Thyroid gland (tissue), 4 donors: Measurements from ENCODE around the gene DHX15. TPM values are rescaled to one million over a fixed set of nuclear protein-coding genes. Genes with fewer than 3 reads are reported as not detected.

Source experiments
- DNase-seq, 2 donors: peaks; one replicate each; pipeline ENCODE4 v3.0.0-alpha.2; 2019
- H3K27ac ChIP-seq, 3 donors: fragments of 200-600 bp; sonication (generic); 1 replicate in 2 of 3; 2 replicates in 1 of 3; pipeline ENCODE4 v1.5.1; 2016 to 2019; ENCODE audit warnings: mild to moderate bottlenecking in 1 of 3, moderate library complexity in 1 of 3
- H3K27me3 ChIP-seq: fragments of 200-600 bp; sonication (generic); one replicate; pipeline ENCODE4 v1.5.1; 2019
- H3K36me3 ChIP-seq, 2 donors: fragments of 200-600 bp; sonication (generic); one replicate each; pipeline ENCODE4 v1.5.1; 2016 to 2019
- H3K4me1 ChIP-seq, 2 donors: fragments of 200-600 bp; sonication (generic); one replicate each; pipeline ENCODE4 v1.5.1; 2017 to 2019
- H3K4me3 ChIP-seq, 3 donors: fragments of 200-600 bp; sonication (generic); replicated peaks in 1 of 3; 1 replicate in 2 of 3; 2 replicates in 1 of 3; pipeline ENCODE4 v1.5.1; 2016; ENCODE audit warnings: mild to moderate bottlenecking in 1 of 3
- H3K9me3 ChIP-seq: fragments of 200-600 bp; sonication (generic); one replicate; pipeline ENCODE4 v1.5.1; 2017
- CTCF ChIP-seq, 6 experiments: fragments of 200-600 bp in 3 of 6; fragments of 450-650 bp in 3 of 6; sonication (generic) in 3 of 6; IDR thresholded peaks; one replicate each; pipeline ENCODE4 v1.5.1; 2016 to 2019; ENCODE audit warnings: antibody characterized with exemption in 6 of 6, mild to moderate bottlenecking in 2 of 6, inconsistent platforms in 1 of 6, moderate library complexity in 1 of 6
- POLR2A ChIP-seq, 2 donors: fragments of 450-650 bp; IDR thresholded peaks; one replicate each; pipeline ENCODE4 v1.6.1; 2017; ENCODE audit warnings: antibody characterized with exemption in 2 of 2, mild to moderate bottlenecking in 2 of 2, moderate library complexity in 1 of 2
- WGBS, 2 donors: methylation state at CpG; one replicate each; pipeline ENCODE4 v1.1.5; 2017; 5-methylcytosine and 5-hydroxymethylcytosine counted together
- intact Hi-C: fragments of 100-400 bp; cut with DNase I; formaldehyde crosslinking; loops from one replicate; pipeline ENCODE4 v1.15.1; 2023
- total RNA-seq, 4 donors: library from RNA; depleted of rRNA; stranded (reverse); fragments of >200 nt; gene quantifications; one replicate each; pipeline ENCODE4 v1.2.3, GENCODE V29; 2016

The DHX15 gene
- total RNA-seq, 4 donors from 2014 or later = 139 to 199 (median 150) TPM

GRCh38 chr4:24588216-24588954, 4.0 kb upstream of the DHX15 start:
- intact Hi-C loops = no loop called here
- H3K27ac ChIP-seq = no peak overlapping the region
- 76 to 80% methylated on average over 7 of the region's 7 CpGs for WGBS, 2 donors

GRCh38 chr4:24583451-24584210, 723 bp downstream of the DHX15 start:
- WGBS, 2 donors = 0 to 1% methylated on average over 22 to 30 of the region's 51 CpGs
- Histone ChIP-seq H3K27me3 (no peaks in the 10 kb centered on the region), H3K4me3 (peak overlapping the region; percentile 79 to 99 (median 90)), H3K9me3 (no peaks in the 10 kb centered on the region), H3K36me3 (no peaks in the 10 kb centered on the region), H3K27ac (peak overlapping the region; percentile 71 to 99 (median 98)), H3K4me1 (peaks cover 17 to 18% of the 10 kb centered on the region in 2 donors)
- intact Hi-C loops = no loop called here
- TF ChIP-seq POLR2A (IDR thresholded peaks at IDR 0.05) (no peak), CTCF (IDR thresholded peaks at IDR 0.05) (no peak)
- peak; percentile 41 to 54 for DNase-seq

More at GRCh38 chr4:24588216-24588954, 4.0 kb upstream of the DHX15 start:
- Histone ChIP-seq H3K4me3 (no peak overlapping the region), H3K27me3 (no peaks in the 10 kb centered on the region), H3K4me1 (no peaks in the 10 kb centered on the region), H3K9me3 (no peaks in the 10 kb centered on the region), H3K36me3 (no peaks in the 10 kb centered on the region)
- TF ChIP-seq CTCF (IDR thresholded peaks at IDR 0.05) (no peak), POLR2A (IDR thresholded peaks at IDR 0.05) (no peak)
- DNase-seq = no peak

GRCh38 chr4:24582235-24582832, 2.0 kb downstream of the DHX15 start:
- no peak for TF ChIP-seq POLR2A (IDR thresholded peaks at IDR 0.05)

GRCh38 chr4:24578364-24578763, 6.0 kb downstream of the DHX15 start:
- Histone ChIP-seq H3K27ac (no peak overlapping the region), H3K27me3 (no peaks in the 10 kb centered on the region), H3K9me3 (no peaks in the 10 kb centered on the region), H3K4me1 (peaks cover 24 to 31% of the 10 kb centered on the region in 2 donors), H3K36me3 (peaks cover 10 to 14% of the 10 kb centered on the region in 2 donors), H3K4me3 (no peak overlapping the region)
- DNase-seq = no peak
- intact Hi-C loops = no loop called here
- no peak for TF ChIP-seq CTCF (IDR thresholded peaks at IDR 0.05)
- TF ChIP-seq POLR2A (IDR thresholded peaks at IDR 0.05) = no peak
- 67 to 81% methylated on average over 4 of the region's 4 CpGs for WGBS, 2 donors

More at GRCh38 chr4:24582235-24582832, 2.0 kb downstream of the DHX15 start:
- Histone ChIP-seq H3K36me3 (no peaks in the 10 kb centered on the region), H3K27me3 (no peaks in the 10 kb centered on the region), H3K27ac (no peak overlapping the region), H3K9me3 (no peaks in the 10 kb centered on the region), H3K4me1 (peaks cover 24 to 28% of the 10 kb centered on the region in 2 donors), H3K4me3 (peak overlapping the region in 1 of 3 donors; percentile 11)
- no peak for DNase-seq
- WGBS, 2 donors = 18 to 23% methylated on average over 5 of the region's 5 CpGs
- intact Hi-C loops = no loop called here

GRCh38 chr4:24576276-24576675, 8.1 kb downstream of the DHX15 start:
- no peak for DNase-seq
- no peak for TF ChIP-seq POLR2A (IDR thresholded peaks at IDR 0.05)
- TF ChIP-seq CTCF (IDR thresholded peaks at IDR 0.05) = no peak
- peaks cover 14 to 15% of the 10 kb centered on the region in 2 donors for H3K4me1 ChIP-seq
- H3K27ac ChIP-seq = no peak overlapping the region
- peaks cover 13 to 14% of the 10 kb centered on the region in 2 donors for H3K36me3 ChIP-seq
- intact Hi-C loops = no loop called here
- H3K4me3 ChIP-seq = no peak overlapping the region
- no peaks in the 10 kb centered on the region for H3K27me3 ChIP-seq
- WGBS, 2 donors = 94 to 96% methylated on average over 17 of the region's 17 CpGs
- H3K9me3 ChIP-seq = no peaks in the 10 kb centered on the region
